CD14-positive monocyte (primary cell): ENCODE measurements around the gene SMIM7. TPM values are rescaled to one million over a fixed set of nuclear protein-coding genes. Genes with fewer than 3 reads are reported as not detected.

Experiments used
- DNase-seq, 3 donors: peaks; one replicate each; pipeline ENCODE4 v3.0.0-alpha.2; 2011 to 2022
- H2AFZ ChIP-seq: 2 replicates; pipeline ENCODE4 v1.6.0; 2012; ENCODE audit warnings: mild to moderate bottlenecking, low read depth, low read length, inconsistent platforms; ENCODE audit not compliant: insufficient read depth, poor library complexity, severe bottlenecking
- H3K27ac ChIP-seq, 2 donors: 1 replicate in 1 of 2; 2 replicates in 1 of 2; pipeline ENCODE4 v1.5.1; 2012 to 2013; ENCODE audit warnings: low read length in 2 of 2, control low read depth in 1 of 2, inconsistent platforms in 1 of 2, low read depth in 1 of 2, mild to moderate bottlenecking in 1 of 2
- H3K27me3 ChIP-seq, 2 donors: one replicate each; pipeline versions ENCODE4 v1.6.0 to v1.6.1; 2011 to 2013; ENCODE audit warnings: low read length in 2 of 2; ENCODE audit not compliant: control insufficient read depth in 2 of 2, insufficient read depth in 2 of 2
- H3K36me3 ChIP-seq, 2 donors: replicated peaks in 1 of 2; 1 replicate in 1 of 2; 2 replicates in 1 of 2; pipeline versions ENCODE4 v1.5.1 to v1.6.1; 2012 to 2013; ENCODE audit warnings: low read length in 2 of 2, control low read depth in 1 of 2, inconsistent platforms in 1 of 2, mild to moderate bottlenecking in 1 of 2; ENCODE audit not compliant: insufficient read depth in 2 of 2, control insufficient read depth in 1 of 2
- H3K4me1 ChIP-seq, 2 donors: 1 replicate in 1 of 2; 2 replicates in 1 of 2; pipeline versions ENCODE4 v1.5.1 to v1.6.1; 2012 to 2013; ENCODE audit warnings: low read length in 2 of 2, control low read depth in 1 of 2, inconsistent platforms in 1 of 2, mild to moderate bottlenecking in 1 of 2, moderate library complexity in 1 of 2; ENCODE audit not compliant: insufficient read depth in 2 of 2, control insufficient read depth in 1 of 2
- H3K4me2 ChIP-seq: replicated peaks from 2 replicates; pipeline ENCODE3; 2012; ENCODE audit warnings: low read length, moderate library complexity, mild to moderate bottlenecking; ENCODE audit not compliant: poor library complexity, severe bottlenecking; ENCODE audit errors: extremely low read depth
- H3K4me3 ChIP-seq, 3 experiments: fragments of 200-600 bp in 1 of 3; sonication (generic) in 1 of 3; replicated peaks in 1 of 3; 1 replicate in 2 of 3; 2 replicates in 1 of 3; pipeline ENCODE4 v1.5.1; 2011 to 2013; ENCODE audit warnings: low read length in 3 of 3, mild to moderate bottlenecking in 3 of 3, control low read depth in 2 of 3, low read depth in 2 of 3, inconsistent platforms in 1 of 3, moderate library complexity in 1 of 3
- H3K79me2 ChIP-seq: 2 replicates; pipeline ENCODE4 v1.6.0; 2012; ENCODE audit warnings: mild to moderate bottlenecking, control low read depth, inconsistent platforms, low read length, moderate library complexity; ENCODE audit not compliant: insufficient read depth
- H3K9ac ChIP-seq: 2 replicates; pipeline ENCODE4 v1.6.0; 2017; ENCODE audit warnings: low read length, mild to moderate bottlenecking; ENCODE audit not compliant: insufficient read depth, poor library complexity, severe bottlenecking
- H3K9me3 ChIP-seq, 2 donors: replicated peaks in 1 of 2; 1 replicate in 1 of 2; 2 replicates in 1 of 2; pipeline versions ENCODE4 v1.5.1 to v1.6.1; 2012 to 2013; ENCODE audit warnings: low read length in 2 of 2, control low read depth in 1 of 2; ENCODE audit not compliant: control insufficient read depth in 1 of 2, insufficient read depth in 1 of 2
- H4K20me1 ChIP-seq: 2 replicates; pipeline ENCODE4 v1.6.0; 2012; ENCODE audit warnings: mild to moderate bottlenecking, low read length, control low read depth, moderate library complexity; ENCODE audit not compliant: insufficient read depth
- H3K27ac Mint-ChIP-seq, 7 donors: one replicate each; pipeline ENCODE4 v1.8.0; 2020; ENCODE audit warnings: mild to moderate bottlenecking in 7 of 7, mixed read lengths in 7 of 7, moderate library complexity in 6 of 7, inconsistent platforms in 2 of 7
- H3K27me3 Mint-ChIP-seq, 3 donors: one replicate each; pipeline ENCODE4 v1.8.0; 2021 to 2022; ENCODE audit warnings: low read depth in 3 of 3, mild to moderate bottlenecking in 3 of 3, mixed read lengths in 3 of 3, moderate library complexity in 3 of 3, inconsistent platforms in 1 of 3
- H3K36me3 Mint-ChIP-seq, 2 donors: one replicate each; pipeline ENCODE4 v1.8.0; 2020; ENCODE audit warnings: mixed read lengths in 2 of 2, inconsistent platforms in 1 of 2, mild to moderate bottlenecking in 1 of 2
- H3K4me1 Mint-ChIP-seq: one replicate; pipeline ENCODE4 v1.8.0; 2020; ENCODE audit warnings: mild to moderate bottlenecking, mixed read lengths
- H3K4me3 Mint-ChIP-seq, 2 donors: one replicate each; pipeline ENCODE4 v1.8.0; 2020; ENCODE audit warnings: mild to moderate bottlenecking in 2 of 2, mixed read lengths in 2 of 2, moderate library complexity in 1 of 2
- H3K9me3 Mint-ChIP-seq, 7 donors: one replicate each; pipeline ENCODE4 v1.8.0; 2020 to 2022; ENCODE audit warnings: mixed read lengths in 7 of 7, mild to moderate bottlenecking in 6 of 7, moderate library complexity in 6 of 7, inconsistent platforms in 2 of 7
- WGBS: methylation state at CpG from one replicate; pipeline ENCODE4 v1.1.5; 2013; ENCODE audit warnings: missing lambda C conversion rate; ENCODE audit not compliant: insufficient coverage; 5-methylcytosine and 5-hydroxymethylcytosine counted together
- intact Hi-C, 2 donors: fragments of 100-400 bp; cut with micrococcal nuclease; formaldehyde crosslinking; loops; one replicate each; pipeline versions ENCODE4 v1.15.0 to v1.15.1; 2023
- polyA plus RNA-seq, 3 donors: library from polyadenylated mRNA; depleted of rRNA in 1 of 3; unstranded in 2 of 3; stranded (reverse) in 1 of 3; fragments of 300-500 nt in 2 of 3; fragments of >200 nt in 1 of 3; fragmentation: Illumina TruSeq in 2 of 3; gene quantifications; 1 replicate in 2 of 3; 2 replicates in 1 of 3; pipeline ENCODE4 v1.2.3, GENCODE V29; 2012 to 2021
- TF ChIP-seq, protein P1 (sequence below): fragments of 200-600 bp; IDR thresholded peaks from one replicate; pipeline ENCODE4 v1.8.0; 2022; ENCODE audit warnings: antibody characterized with exemption, mild to moderate bottlenecking

The SMIM7 gene
- polyA plus RNA-seq, 3 donors = 65.5 to 91.7 (median 86.7) TPM

GRCh38 chr19:16596399-16596798, 63.5 kb downstream of the SMIM7 start:
- intact Hi-C loops = no loop called here
- peaks cover 38% of the 10 kb centered on the region for H3K4me1 Mint-ChIP-seq
- H3K9ac ChIP-seq = no peak overlapping the region
- TF ChIP-seq, protein P1, sequence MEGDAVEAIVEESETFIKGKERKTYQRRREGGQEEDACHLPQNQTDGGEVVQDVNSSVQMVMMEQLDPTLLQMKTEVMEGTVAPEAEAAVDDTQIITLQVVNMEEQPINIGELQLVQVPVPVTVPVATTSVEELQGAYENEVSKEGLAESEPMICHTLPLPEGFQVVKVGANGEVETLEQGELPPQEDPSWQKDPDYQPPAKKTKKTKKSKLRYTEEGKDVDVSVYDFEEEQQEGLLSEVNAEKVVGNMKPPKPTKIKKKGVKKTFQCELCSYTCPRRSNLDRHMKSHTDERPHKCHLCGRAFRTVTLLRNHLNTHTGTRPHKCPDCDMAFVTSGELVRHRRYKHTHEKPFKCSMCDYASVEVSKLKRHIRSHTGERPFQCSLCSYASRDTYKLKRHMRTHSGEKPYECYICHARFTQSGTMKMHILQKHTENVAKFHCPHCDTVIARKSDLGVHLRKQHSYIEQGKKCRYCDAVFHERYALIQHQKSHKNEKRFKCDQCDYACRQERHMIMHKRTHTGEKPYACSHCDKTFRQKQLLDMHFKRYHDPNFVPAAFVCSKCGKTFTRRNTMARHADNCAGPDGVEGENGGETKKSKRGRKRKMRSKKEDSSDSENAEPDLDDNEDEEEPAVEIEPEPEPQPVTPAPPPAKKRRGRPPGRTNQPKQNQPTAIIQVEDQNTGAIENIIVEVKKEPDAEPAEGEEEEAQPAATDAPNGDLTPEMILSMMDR = no peak
- H3K4me3 Mint-ChIP-seq = no peak overlapping the region
- H3K79me2 ChIP-seq = peaks cover 100% of the 10 kb centered on the region
- no peak overlapping the region for H3K4me2 ChIP-seq
- peak overlapping the region in 1 of 7 donors; percentile 50 for H3K27ac Mint-ChIP-seq
- WGBS = 94% methylated on average over 7 of the region's 9 CpGs
- no peak overlapping the region for H3K27ac ChIP-seq
- H2AFZ ChIP-seq = no peak overlapping the region
- no peak for DNase-seq
- H3K27me3 Mint-ChIP-seq = peaks cover 0 to 2% (median 0%) of the 10 kb centered on the region in 3 donors
- no peaks in the 10 kb centered on the region for H3K27me3 ChIP-seq
- H3K36me3 Mint-ChIP-seq = peaks cover 8 to 27% of the 10 kb centered on the region in 2 donors
- no peak overlapping the region for H3K4me3 ChIP-seq
- H3K9me3 ChIP-seq = no peaks in the 10 kb centered on the region
- peaks cover 100% of the 10 kb centered on the region for H4K20me1 ChIP-seq
- H3K9me3 Mint-ChIP-seq = no peaks in the 10 kb centered on the region
- peaks cover 22 to 26% of the 10 kb centered on the region in 2 donors for H3K4me1 ChIP-seq
- H3K36me3 ChIP-seq = no peaks in the 10 kb centered on the region

Other genes with a start within 250 kb of the SMIM7 start
- 10 to 100 TPM in 1 of 3 donors, 1 to 10 TPM in 2; 5.2 to 29.5 (median 6.1) TPM for gene EPS15L1, start 188.2 kb downstream of the SMIM7 start, polyA plus RNA-seq
- not detected for gene CALR3, start 164.0 kb downstream of the SMIM7 start, polyA plus RNA-seq
- under 1 TPM in 2 of 3 donors, not detected in 1; 0.58 to 0.65 TPM for gene C19orf44, start 163.8 kb downstream of the SMIM7 start, polyA plus RNA-seq
- gene CHERP, start 117.7 kb downstream of the SMIM7 start, polyA plus RNA-seq = 10 to 100 TPM in 1 of 3 donors, 1 to 10 TPM in 2; 3.2 to 18.8 (median 5.3) TPM
- 10 to 100 TPM; 12.1 to 28.8 (median 13.5) TPM for gene SLC35E1, start 87.7 kb downstream of the SMIM7 start, polyA plus RNA-seq
- 1 to 10 TPM; 1.1 to 7.1 (median 2.1) TPM for gene MED26, start 31.9 kb downstream of the SMIM7 start, polyA plus RNA-seq
- 10 to 100 TPM in 2 of 3 donors, 1 to 10 TPM in 1; 8.5 to 21.6 (median 10.6) TPM for gene TMEM38A, start 995 bp upstream of the SMIM7 start, polyA plus RNA-seq
- gene NWD1, start 59.7 kb upstream of the SMIM7 start, polyA plus RNA-seq = under 1 TPM in 2 of 3 donors, not detected in 1; 0.03 to 0.05 TPM
- gene SIN3B, start 169.3 kb upstream of the SMIM7 start, polyA plus RNA-seq = 100 to 1,000 TPM in 1 of 3 donors, 10 to 100 TPM in 1, 1 to 10 TPM in 1; 7.2 to 154 (median 10.2) TPM
- gene F2RL3, start 228.9 kb upstream of the SMIM7 start, polyA plus RNA-seq = under 1 TPM in 1 of 3 donors, not detected in 2; 0.05 TPM